ENCODE results near the gene UNC5CL. TPM values are rescaled to one million over a fixed set of nuclear protein-coding genes. Genes with fewer than 3 reads are reported as not detected.

UNC5CL gene
- total RNA-seq, 4 donors from 2014 or later: 1.1 to 1.7 (median 1.7) TPM; not detected in 1

DNA sequence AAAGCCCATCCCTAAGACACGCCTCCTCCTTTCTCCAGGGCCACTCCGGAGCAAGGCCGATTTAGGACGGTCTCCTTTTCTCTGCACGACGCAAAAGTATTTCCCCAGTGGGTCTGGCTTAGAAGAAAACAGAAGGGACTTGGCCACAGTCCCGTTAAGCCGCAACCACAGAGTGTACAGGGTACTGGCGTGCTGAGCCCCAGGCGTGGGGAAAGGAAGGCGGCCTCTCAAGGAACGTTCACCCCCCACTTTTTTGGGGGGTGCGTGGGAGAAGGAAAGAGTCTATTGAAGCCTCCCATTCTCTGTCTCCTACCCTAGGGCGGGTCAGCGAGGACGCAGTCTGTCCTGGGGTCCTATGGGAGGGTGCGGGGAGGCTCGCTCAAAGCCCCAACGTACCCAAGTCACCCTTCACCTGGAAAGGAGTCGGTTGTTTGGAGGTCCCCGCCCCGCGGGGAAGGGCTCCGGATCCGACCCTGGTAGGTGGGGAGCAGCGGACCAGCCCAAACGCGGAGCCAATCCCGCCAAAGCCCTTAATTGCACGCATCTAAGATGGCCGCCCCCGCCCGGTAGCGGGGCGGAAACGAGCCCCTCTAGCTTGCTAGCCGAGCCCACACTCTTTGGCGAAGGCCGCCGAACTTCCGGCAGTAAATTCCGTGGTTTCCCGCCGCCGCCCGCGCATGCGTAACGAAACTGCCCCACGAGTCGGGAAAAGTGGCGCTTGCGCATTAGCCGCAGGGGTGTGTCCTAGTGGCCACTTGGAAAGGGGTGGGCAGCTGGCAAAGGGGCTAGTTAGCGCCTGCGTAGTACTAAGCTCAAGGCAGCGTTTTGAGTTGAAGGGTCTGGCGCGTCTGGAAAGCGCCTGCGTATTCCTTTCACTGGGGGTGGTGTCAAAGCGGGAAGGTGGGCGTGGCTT is 33.2 kb upstream of the UNC5CL start, which contains the start of gene OARD1:
Gene OARD1, minus strand, starts transcription at position 434 of the 913 bp plus-strand sequence. CDS start 722 bp downstream, outside the sequence.
- TF ChIP-seq, protein P1, sequence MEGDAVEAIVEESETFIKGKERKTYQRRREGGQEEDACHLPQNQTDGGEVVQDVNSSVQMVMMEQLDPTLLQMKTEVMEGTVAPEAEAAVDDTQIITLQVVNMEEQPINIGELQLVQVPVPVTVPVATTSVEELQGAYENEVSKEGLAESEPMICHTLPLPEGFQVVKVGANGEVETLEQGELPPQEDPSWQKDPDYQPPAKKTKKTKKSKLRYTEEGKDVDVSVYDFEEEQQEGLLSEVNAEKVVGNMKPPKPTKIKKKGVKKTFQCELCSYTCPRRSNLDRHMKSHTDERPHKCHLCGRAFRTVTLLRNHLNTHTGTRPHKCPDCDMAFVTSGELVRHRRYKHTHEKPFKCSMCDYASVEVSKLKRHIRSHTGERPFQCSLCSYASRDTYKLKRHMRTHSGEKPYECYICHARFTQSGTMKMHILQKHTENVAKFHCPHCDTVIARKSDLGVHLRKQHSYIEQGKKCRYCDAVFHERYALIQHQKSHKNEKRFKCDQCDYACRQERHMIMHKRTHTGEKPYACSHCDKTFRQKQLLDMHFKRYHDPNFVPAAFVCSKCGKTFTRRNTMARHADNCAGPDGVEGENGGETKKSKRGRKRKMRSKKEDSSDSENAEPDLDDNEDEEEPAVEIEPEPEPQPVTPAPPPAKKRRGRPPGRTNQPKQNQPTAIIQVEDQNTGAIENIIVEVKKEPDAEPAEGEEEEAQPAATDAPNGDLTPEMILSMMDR (IDR thresholded peaks at IDR 0.05; ENCODE audit: low read depth): no peak

DNA sequence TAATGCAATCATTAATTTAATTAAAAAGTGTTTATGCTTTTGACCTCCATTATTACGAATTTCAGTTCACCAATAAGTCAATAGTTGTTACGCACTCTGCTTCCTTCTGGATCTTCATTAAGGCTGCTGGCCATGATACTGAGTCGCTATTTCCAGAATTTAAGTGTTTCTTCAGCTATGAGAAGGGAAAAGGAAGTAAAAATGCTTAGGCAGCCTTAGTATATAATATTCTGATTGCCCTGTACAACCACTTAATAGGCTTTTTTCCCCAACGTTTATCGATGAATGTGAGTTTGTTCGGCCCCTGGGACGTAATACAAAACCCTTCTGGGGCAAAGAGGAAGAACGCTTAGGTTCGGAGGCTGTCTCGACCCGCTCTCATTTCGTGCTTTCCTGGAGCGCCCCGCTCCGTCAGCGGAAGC is 32.5 kb upstream of the UNC5CL start:
- TF ChIP-seq, protein P1 (IDR thresholded peaks at IDR 0.05; ENCODE audit: low read depth): no peak

DNA sequence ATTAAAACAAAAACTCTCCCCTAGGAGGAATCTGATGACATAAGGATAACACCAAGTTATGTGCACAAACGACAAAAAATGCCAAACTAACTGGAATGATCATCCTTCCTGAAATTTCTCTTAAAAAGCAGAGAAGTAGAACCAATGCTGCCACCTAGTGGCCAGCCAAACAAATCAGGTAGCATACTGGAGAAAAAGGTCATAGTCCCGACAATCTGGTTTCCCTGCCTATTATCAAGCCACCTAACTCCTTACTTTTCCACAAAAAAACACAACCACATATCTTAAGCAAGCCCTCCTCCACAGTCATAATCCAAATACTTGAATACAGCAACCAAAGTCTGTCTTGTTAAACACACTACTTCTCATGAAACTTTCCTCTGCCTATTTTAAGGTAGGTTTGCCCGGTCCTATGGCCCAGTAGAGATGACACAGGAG is 27.9 kb upstream of the UNC5CL start:
- TF ChIP-seq, protein P1 (IDR thresholded peaks at IDR 0.05; ENCODE audit: low read depth): no peak

DNA sequence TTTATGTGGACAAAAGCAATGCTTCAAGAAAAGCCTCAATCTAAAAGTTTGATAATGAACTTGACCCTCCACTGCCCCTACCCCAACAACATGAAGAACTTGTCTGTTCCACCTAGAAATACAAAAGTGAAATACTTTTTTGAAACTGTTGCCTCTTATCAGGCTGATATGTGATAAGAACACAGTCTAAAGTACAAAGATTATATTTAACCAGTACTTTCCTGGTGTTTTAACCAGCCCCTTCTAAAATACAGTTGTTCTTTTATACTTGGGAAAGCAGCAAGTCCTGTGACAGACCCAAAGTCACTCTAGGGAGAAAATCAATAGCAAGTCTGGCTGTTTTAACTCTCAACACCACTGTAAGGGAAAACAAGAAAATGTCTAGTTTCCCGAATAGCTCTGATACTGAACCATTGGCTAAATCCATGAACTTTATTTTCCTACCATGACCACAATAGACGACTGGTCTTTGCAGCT is 26.6 kb upstream of the UNC5CL start:
- TF ChIP-seq, protein P1 (IDR thresholded peaks at IDR 0.05; ENCODE audit: low read depth): no peak

DNA sequence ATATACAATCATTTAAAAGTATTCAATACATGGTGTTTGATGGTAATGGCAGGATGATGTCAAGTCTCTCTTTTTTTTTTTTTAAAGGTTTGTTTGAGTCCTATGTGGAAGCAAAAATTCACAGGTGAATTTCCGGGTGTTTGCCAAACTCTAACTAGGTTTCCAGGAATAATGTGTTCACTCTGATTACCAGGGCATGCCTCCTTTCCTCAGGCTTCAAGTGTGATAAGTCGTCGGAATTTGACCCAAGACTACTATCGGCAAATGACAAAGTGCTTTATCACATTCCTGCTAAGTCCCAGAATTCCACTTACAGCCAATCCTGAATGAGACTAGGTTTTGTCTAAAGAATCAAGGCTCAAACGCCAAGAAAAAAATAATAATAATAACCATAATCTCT is 25.8 kb upstream of the UNC5CL start:
- TF ChIP-seq, protein P1 (IDR thresholded peaks at IDR 0.05; ENCODE audit: low read depth): no peak

DNA sequence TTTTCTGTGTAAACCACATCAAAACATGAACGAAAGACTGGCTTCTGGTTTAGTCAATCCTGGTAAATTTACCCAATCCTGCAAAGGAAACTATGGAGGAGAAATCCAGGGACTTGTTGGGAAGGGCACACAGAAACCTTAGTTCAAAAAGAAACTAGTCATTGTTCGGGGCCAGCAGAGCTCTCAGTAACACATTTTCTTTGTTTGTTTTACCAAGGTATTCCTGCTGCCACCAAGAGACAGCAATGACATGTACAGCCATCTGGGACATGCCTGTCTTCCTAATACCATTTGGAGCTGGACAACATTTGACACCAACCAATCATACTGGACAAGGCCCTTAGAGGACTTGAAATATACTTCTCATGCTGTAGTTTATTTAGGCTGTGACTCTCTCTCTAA is 24.9 kb upstream of the UNC5CL start:
- TF ChIP-seq, protein P1 (IDR thresholded peaks at IDR 0.05; ENCODE audit: low read depth): no peak

DNA sequence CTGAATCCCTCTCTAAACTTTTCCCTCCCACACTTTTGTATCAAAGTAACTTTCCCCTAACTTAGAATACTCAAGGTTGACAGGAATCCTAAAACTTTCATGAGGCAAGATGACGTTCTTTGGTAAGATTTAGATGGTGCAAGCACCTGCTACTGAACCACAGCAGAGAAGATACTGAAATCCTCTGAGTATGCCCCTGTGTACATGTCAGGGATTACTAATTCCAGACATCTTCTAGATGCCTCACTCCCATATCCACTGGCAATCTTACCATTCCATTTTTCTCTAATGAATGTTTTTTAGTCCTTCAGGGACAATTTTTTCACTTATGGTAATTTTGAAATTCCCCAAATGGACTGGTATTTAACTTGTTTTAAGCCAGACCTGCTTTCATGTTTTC is 23.0 kb upstream of the UNC5CL start:
- TF ChIP-seq, protein P1 (IDR thresholded peaks at IDR 0.05; ENCODE audit: low read depth): no peak
